Measurements from ENCODE around the gene ANO8.
"Not testable (repeated sequence)": the region's sequence is repeated elsewhere in the genome, so short reads cannot be mapped to it uniquely, and the experiment has no call there.

DNA sequence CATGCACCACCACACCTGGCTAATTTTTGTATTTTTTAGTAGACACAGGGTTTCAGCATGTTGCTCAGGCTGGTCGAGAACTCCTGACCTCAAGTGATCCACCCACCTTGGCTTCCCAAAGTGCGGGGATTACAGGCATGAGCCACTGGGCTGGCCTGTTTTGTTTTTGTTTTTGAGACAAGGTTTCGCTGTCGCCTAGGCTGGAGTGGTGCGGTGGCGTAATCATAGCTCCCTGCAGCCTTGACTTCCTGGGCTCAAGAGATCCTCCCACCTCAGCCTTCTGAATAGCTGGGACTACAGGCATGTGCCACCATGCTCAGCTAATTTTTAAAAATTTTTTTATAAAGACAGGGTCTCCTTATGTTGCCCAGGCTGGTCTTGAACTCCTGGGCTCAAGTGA is 39.1 kb downstream of the ANO8 start:
- TF ChIP-seq, protein P1, sequence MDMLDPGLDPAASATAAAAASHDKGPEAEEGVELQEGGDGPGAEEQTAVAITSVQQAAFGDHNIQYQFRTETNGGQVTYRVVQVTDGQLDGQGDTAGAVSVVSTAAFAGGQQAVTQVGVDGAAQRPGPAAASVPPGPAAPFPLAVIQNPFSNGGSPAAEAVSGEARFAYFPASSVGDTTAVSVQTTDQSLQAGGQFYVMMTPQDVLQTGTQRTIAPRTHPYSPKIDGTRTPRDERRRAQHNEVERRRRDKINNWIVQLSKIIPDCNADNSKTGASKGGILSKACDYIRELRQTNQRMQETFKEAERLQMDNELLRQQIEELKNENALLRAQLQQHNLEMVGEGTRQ (IDR thresholded peaks at IDR 0.05; ENCODE audit: low read length) = not testable (repeated sequence)
- TF ChIP-seq, protein P2, sequence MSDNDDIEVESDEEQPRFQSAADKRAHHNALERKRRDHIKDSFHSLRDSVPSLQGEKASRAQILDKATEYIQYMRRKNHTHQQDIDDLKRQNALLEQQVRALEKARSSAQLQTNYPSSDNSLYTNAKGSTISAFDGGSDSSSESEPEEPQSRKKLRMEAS (IDR thresholded peaks at IDR 0.05) = not testable (repeated sequence)
- TF ChIP-seq, protein P3, sequence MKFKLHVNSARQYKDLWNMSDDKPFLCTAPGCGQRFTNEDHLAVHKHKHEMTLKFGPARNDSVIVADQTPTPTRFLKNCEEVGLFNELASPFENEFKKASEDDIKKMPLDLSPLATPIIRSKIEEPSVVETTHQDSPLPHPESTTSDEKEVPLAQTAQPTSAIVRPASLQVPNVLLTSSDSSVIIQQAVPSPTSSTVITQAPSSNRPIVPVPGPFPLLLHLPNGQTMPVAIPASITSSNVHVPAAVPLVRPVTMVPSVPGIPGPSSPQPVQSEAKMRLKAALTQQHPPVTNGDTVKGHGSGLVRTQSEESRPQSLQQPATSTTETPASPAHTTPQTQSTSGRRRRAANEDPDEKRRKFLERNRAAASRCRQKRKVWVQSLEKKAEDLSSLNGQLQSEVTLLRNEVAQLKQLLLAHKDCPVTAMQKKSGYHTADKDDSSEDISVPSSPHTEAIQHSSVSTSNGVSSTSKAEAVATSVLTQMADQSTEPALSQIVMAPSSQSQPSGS (IDR thresholded peaks at IDR 0.05; ENCODE audit: low read length) = not testable (repeated sequence)
- not testable (repeated sequence) for TF ChIP-seq RFX5 (IDR thresholded peaks at IDR 0.05; ENCODE audit: borderline replicate concordance, low read depth, low read length); POLR2A (IDR thresholded peaks at IDR 0.05; ENCODE audit: control extremely low read depth in 1 of 2, low read depth in 2 of 2, low read length in 2 of 2); HDAC2 (IDR thresholded peaks at IDR 0.05; ENCODE audit: borderline replicate concordance in 1 of 2, low read depth in 2 of 2, low read length in 2 of 2); BRCA1 (IDR thresholded peaks at IDR 0.05; ENCODE audit: low read depth, low read length); SP1 (IDR thresholded peaks at IDR 0.05; ENCODE audit: low read depth, low read length); JUND (IDR thresholded peaks at IDR 0.05; ENCODE audit: low read length)
- TF ChIP-seq, protein P4, sequence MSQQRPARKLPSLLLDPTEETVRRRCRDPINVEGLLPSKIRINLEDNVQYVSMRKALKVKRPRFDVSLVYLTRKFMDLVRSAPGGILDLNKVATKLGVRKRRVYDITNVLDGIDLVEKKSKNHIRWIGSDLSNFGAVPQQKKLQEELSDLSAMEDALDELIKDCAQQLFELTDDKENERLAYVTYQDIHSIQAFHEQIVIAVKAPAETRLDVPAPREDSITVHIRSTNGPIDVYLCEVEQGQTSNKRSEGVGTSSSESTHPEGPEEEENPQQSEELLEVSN (IDR thresholded peaks at IDR 0.05) = not testable (repeated sequence)
- TF ChIP-seq, protein P5, sequence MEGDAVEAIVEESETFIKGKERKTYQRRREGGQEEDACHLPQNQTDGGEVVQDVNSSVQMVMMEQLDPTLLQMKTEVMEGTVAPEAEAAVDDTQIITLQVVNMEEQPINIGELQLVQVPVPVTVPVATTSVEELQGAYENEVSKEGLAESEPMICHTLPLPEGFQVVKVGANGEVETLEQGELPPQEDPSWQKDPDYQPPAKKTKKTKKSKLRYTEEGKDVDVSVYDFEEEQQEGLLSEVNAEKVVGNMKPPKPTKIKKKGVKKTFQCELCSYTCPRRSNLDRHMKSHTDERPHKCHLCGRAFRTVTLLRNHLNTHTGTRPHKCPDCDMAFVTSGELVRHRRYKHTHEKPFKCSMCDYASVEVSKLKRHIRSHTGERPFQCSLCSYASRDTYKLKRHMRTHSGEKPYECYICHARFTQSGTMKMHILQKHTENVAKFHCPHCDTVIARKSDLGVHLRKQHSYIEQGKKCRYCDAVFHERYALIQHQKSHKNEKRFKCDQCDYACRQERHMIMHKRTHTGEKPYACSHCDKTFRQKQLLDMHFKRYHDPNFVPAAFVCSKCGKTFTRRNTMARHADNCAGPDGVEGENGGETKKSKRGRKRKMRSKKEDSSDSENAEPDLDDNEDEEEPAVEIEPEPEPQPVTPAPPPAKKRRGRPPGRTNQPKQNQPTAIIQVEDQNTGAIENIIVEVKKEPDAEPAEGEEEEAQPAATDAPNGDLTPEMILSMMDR (IDR thresholded peaks at IDR 0.05; ENCODE audit: control extremely low read depth in 1 of 3, insufficient read depth in 1 of 3, low read depth in 1 of 3, low read length in 3 of 3) = not testable (repeated sequence)

Measured in H1 (cell line).